Lung (tissue), 12 donors: ENCODE results near the gene DAGLB. TPM values are rescaled to one million over a fixed set of nuclear protein-coding genes. Genes with fewer than 3 reads are reported as not detected.

Experiments
- ATAC-seq: fragments of 200-7000 bp; cut with Tn5 transposase; one replicate; pipeline ENCODE4 v1.9.1; 2020; ENCODE audit warnings: moderate number of reproducible peaks; ENCODE audit not compliant: insufficient read depth, low FRiP score
- DNase-seq, 3 donors: peaks; one replicate each; pipeline ENCODE4 v3.0.0-alpha.2; 2013 to 2017
- H3K27ac ChIP-seq, 2 donors: one replicate each; pipeline ENCODE4 v1.5.1; 2013; ENCODE audit warnings: mild to moderate bottlenecking in 2 of 2, moderate library complexity in 2 of 2, control low read depth in 1 of 2, inconsistent platforms in 1 of 2, low read depth in 1 of 2, low read length in 1 of 2
- H3K27me3 ChIP-seq, 3 donors: one replicate each; pipeline ENCODE4 v1.5.1; 2013; ENCODE audit warnings: low read length in 2 of 3; ENCODE audit not compliant: control insufficient read depth in 3 of 3, insufficient read depth in 3 of 3
- H3K36me3 ChIP-seq, 4 donors: one replicate each; pipeline ENCODE4 v1.5.1; 2013; ENCODE audit warnings: low read length in 4 of 4, mild to moderate bottlenecking in 1 of 4, moderate library complexity in 1 of 4; ENCODE audit not compliant: control insufficient read depth in 4 of 4, insufficient read depth in 4 of 4
- H3K4me1 ChIP-seq, 5 donors: one replicate each; pipeline ENCODE4 v1.5.1; 2013; ENCODE audit warnings: low read length in 5 of 5, mild to moderate bottlenecking in 2 of 5, moderate library complexity in 1 of 5; ENCODE audit not compliant: control insufficient read depth in 5 of 5, insufficient read depth in 5 of 5
- H3K4me3 ChIP-seq: one replicate; pipeline ENCODE4 v1.5.1; 2013; ENCODE audit warnings: mild to moderate bottlenecking, control low read depth, moderate library complexity
- H3K9ac ChIP-seq, 2 donors: one replicate each; pipeline ENCODE4 v1.5.1; 2013; ENCODE audit warnings: low read length in 2 of 2, control low read depth in 1 of 2; ENCODE audit not compliant: insufficient read depth in 1 of 2
- H3K9me3 ChIP-seq, 4 donors: one replicate each; pipeline ENCODE4 v1.5.1; 2013; ENCODE audit warnings: low read length in 3 of 4, mild to moderate bottlenecking in 1 of 4, moderate library complexity in 1 of 4; ENCODE audit not compliant: control insufficient read depth in 4 of 4, insufficient read depth in 3 of 4
- WGBS, 2 donors: extraction: QIAGEN DNeasy Blood & Tissue Kit; methylation state at CpG; one replicate each; pipeline ENCODE4 v1.1.7; 2013; 5-methylcytosine and 5-hydroxymethylcytosine counted together
- polyA plus RNA-seq, 2 donors: library from polyadenylated mRNA; stranded (reverse); fragments of 200-250 nt; gene quantifications; one replicate each; pipeline ENCODE4 v1.2.1, GENCODE V29; 2013
- total RNA-seq, 2 donors: library from RNA; depleted of rRNA in 1 of 2; stranded (reverse); fragments of >200 nt in 1 of 2; gene quantifications; one replicate each; pipeline ENCODE4 v1.2.1, GENCODE V29; 2014 to 2021
- TF ChIP-seq, protein P1 (sequence below): IDR thresholded peaks from 2 replicates; pipeline ENCODE4 v1.5.1; 2012; ENCODE audit warnings: mild to moderate bottlenecking; ENCODE audit errors: control extremely low read depth, extremely low read depth
- donor health status: control.
- donor health status: control.
- donor health status: Bipolar disorder and iron deficiency.
- donor health status: healthy.
- donor health status: DM: yes; HTN: yes; CAD: no.

Gene DAGLB
- total and polyA plus RNA-seq, 4 donors = 13.9 to 43.3 (median 19.4) TPM

GRCh38 chr7:6422926-6423632 is 24.7 kb downstream of the DAGLB start:
- WGBS, 2 donors = 49 to 81% methylated on average over 18 of the region's 18 CpGs
- H3K27ac ChIP-seq = peak overlapping the region in 1 of 2 donors; percentile 15
- no peak for ATAC-seq

GRCh38 chr7:6422095-6422494 is 25.7 kb downstream of the DAGLB start:
- Histone ChIP-seq H3K4me3 (no peak overlapping the region), H3K9me3 (peaks cover 0 to 2% (median 0%) of the 10 kb centered on the region in 4 donors), H3K27ac (no peak overlapping the region), H3K27me3 (no peaks in the 10 kb centered on the region), H3K9ac (no peak overlapping the region), H3K36me3 (peaks cover 2 to 49% (median 23%) of the 10 kb centered on the region in 4 donors), H3K4me1 (no peaks in the 10 kb centered on the region)
- TF ChIP-seq, protein P1, sequence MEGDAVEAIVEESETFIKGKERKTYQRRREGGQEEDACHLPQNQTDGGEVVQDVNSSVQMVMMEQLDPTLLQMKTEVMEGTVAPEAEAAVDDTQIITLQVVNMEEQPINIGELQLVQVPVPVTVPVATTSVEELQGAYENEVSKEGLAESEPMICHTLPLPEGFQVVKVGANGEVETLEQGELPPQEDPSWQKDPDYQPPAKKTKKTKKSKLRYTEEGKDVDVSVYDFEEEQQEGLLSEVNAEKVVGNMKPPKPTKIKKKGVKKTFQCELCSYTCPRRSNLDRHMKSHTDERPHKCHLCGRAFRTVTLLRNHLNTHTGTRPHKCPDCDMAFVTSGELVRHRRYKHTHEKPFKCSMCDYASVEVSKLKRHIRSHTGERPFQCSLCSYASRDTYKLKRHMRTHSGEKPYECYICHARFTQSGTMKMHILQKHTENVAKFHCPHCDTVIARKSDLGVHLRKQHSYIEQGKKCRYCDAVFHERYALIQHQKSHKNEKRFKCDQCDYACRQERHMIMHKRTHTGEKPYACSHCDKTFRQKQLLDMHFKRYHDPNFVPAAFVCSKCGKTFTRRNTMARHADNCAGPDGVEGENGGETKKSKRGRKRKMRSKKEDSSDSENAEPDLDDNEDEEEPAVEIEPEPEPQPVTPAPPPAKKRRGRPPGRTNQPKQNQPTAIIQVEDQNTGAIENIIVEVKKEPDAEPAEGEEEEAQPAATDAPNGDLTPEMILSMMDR = no peak
- DNase-seq = no peak
- 56 to 83% methylated on average over 14 to 16 of the region's 16 CpGs for WGBS, 2 donors
- ATAC-seq = no peak

More at GRCh38 chr7:6422926-6423632, 24.7 kb downstream of the DAGLB start:
- H3K4me3 ChIP-seq = no peak overlapping the region
- no peak overlapping the region for H3K9ac ChIP-seq
- H3K36me3 ChIP-seq = peaks cover 8 to 52% (median 20%) of the 10 kb centered on the region in 4 donors
- H3K9me3 ChIP-seq = peaks cover 0 to 2% (median 0%) of the 10 kb centered on the region in 4 donors
- TF ChIP-seq, protein P1 = no peak
- no peaks in the 10 kb centered on the region for H3K27me3 ChIP-seq
- no peaks in the 10 kb centered on the region for H3K4me1 ChIP-seq
- DNase-seq = no peak

DNA sequence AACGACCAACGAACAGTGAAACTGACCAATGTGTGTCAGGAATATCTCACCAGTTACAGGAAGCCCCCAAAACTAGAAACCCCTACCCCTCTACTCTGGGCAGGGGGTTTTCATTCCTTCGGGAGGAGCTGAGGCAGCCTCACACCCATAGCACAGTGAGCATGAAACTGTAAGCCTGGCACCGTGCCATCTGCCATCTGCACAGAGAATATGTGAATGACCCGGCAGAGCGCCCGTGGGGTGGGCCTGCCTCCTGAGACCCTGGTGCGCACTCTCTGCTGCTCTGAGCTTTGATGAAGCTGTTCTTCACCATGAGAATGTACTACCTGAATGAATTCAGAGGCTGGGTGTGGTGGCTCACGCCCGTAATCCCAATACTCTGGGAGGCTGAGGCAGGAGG is 27.1 kb downstream of the DAGLB start:
- 93 to 94% methylated on average over 10 of the region's 10 CpGs for WGBS, 2 donors
- Histone ChIP-seq H3K4me3 (no peak overlapping the region), H3K36me3 (peaks cover 9 to 52% (median 19%) of the 10 kb centered on the region in 4 donors), H3K4me1 (no peaks in the 10 kb centered on the region), H3K9me3 (no peaks in the 10 kb centered on the region), H3K27me3 (no peaks in the 10 kb centered on the region), H3K27ac (no peak overlapping the region), H3K9ac (no peak overlapping the region)
- DNase-seq = no peak
- no peak for ATAC-seq
- TF ChIP-seq, protein P1 = no peak
